Measurements from ENCODE around the gene C3orf52. TPM values are rescaled to one million over a fixed set of nuclear protein-coding genes. Genes with fewer than 3 reads are reported as not detected.
A peak's percentile ranks its signal among the peaks of the same experiment; 100 is the strongest.

The C3orf52 gene
- total and polyA plus RNA-seq, 2 experiments from 2014 or later, result 9.3 to 20.7 TPM

- no peaks in the 10 kb centered on the region for H3K9me3 ChIP-seq (ENCODE audit: low read depth)
- peak overlapping the region; percentile 58 for H3K4me2 ChIP-seq
- DNase-seq (ENCODE audit: low spot score), result peak; percentile 91
- H3K27me3 ChIP-seq, result no peaks in the 10 kb centered on the region
- H3K4me3 ChIP-seq, result no peak overlapping the region
- H3K9me2 ChIP-seq (replicated peaks; ENCODE audit: insufficient read depth), result no peaks in the 10 kb centered on the region
- 16% methylated on average over 6 of the region's 6 CpGs for WGBS (ENCODE audit: low lambda C conversion rate, missing lambda C conversion rate)
- H3K36me3 ChIP-seq (replicated peaks; ENCODE audit: insufficient read depth, low read depth), result no peaks in the 10 kb centered on the region
- no peaks in the 10 kb centered on the region for H3K79me2 ChIP-seq
- no peaks in the 10 kb centered on the region for H4K20me1 ChIP-seq (ENCODE audit: insufficient read depth, poor library complexity, severe bottlenecking)
- no peak overlapping the region for H2AFZ ChIP-seq
- H3K4me1 ChIP-seq (ENCODE audit: insufficient read depth), result no peaks in the 10 kb centered on the region
- TF ChIP-seq EZH2phosphoT487 (IDR thresholded peaks at IDR 0.05; ENCODE audit: low read depth, severe bottlenecking, unreplicated experiment) (no peak), EZH2 (IDR thresholded peaks at IDR 0.05; ENCODE audit: borderline replicate concordance) (no peak)
- TF ChIP-seq, protein P1, sequence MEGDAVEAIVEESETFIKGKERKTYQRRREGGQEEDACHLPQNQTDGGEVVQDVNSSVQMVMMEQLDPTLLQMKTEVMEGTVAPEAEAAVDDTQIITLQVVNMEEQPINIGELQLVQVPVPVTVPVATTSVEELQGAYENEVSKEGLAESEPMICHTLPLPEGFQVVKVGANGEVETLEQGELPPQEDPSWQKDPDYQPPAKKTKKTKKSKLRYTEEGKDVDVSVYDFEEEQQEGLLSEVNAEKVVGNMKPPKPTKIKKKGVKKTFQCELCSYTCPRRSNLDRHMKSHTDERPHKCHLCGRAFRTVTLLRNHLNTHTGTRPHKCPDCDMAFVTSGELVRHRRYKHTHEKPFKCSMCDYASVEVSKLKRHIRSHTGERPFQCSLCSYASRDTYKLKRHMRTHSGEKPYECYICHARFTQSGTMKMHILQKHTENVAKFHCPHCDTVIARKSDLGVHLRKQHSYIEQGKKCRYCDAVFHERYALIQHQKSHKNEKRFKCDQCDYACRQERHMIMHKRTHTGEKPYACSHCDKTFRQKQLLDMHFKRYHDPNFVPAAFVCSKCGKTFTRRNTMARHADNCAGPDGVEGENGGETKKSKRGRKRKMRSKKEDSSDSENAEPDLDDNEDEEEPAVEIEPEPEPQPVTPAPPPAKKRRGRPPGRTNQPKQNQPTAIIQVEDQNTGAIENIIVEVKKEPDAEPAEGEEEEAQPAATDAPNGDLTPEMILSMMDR (IDR thresholded peaks at IDR 0.05; ENCODE audit: poor library complexity), result no peak
- H3K27ac ChIP-seq, result peak overlapping the region; percentile 92
These were observed 11.3 kb upstream of the C3orf52 start for GRCh38 chr3:112074616-112075497.

GRCh38 chr3:112078125-112079083 lies 7.8 kb upstream of the C3orf52 start:
- Histone ChIP-seq H3K27ac (no peak overlapping the region), H3K27me3 (no peaks in the 10 kb centered on the region), H3K9me3 (ENCODE audit: low read depth) (no peaks in the 10 kb centered on the region), H3K4me3 (no peak overlapping the region), H3K4me2 (no peak overlapping the region), H3K36me3 (replicated peaks; ENCODE audit: insufficient read depth, low read depth) (no peaks in the 10 kb centered on the region), H2AFZ (no peak overlapping the region), H4K20me1 (ENCODE audit: insufficient read depth, poor library complexity, severe bottlenecking) (no peaks in the 10 kb centered on the region), H3K9me2 (replicated peaks; ENCODE audit: insufficient read depth) (no peaks in the 10 kb centered on the region), H3K4me1 (ENCODE audit: insufficient read depth) (no peaks in the 10 kb centered on the region), H3K79me2 (no peaks in the 10 kb centered on the region)
- TF ChIP-seq EZH2phosphoT487 (IDR thresholded peaks at IDR 0.05; ENCODE audit: low read depth, severe bottlenecking, unreplicated experiment) (no peak), EZH2 (IDR thresholded peaks at IDR 0.05; ENCODE audit: borderline replicate concordance) (no peak)
- TF ChIP-seq, protein P1 (IDR thresholded peaks at IDR 0.05; ENCODE audit: poor library complexity), result no peak
- 92% methylated on average over 10 of the region's 10 CpGs for WGBS (ENCODE audit: low lambda C conversion rate, missing lambda C conversion rate)
- no peak for DNase-seq (ENCODE audit: low spot score)

GRCh38 chr3:112083239-112083638 lies 3.0 kb upstream of the C3orf52 start:
- no peak for DNase-seq (ENCODE audit: low spot score)
- Histone ChIP-seq H4K20me1 (ENCODE audit: insufficient read depth, poor library complexity, severe bottlenecking) (no peaks in the 10 kb centered on the region), H3K27ac (no peak overlapping the region), H3K27me3 (no peaks in the 10 kb centered on the region), H3K4me1 (ENCODE audit: insufficient read depth) (peaks cover 20% of the 10 kb centered on the region), H3K79me2 (peaks cover 11% of the 10 kb centered on the region), H3K9me2 (replicated peaks; ENCODE audit: insufficient read depth) (no peaks in the 10 kb centered on the region), H3K36me3 (replicated peaks; ENCODE audit: insufficient read depth, low read depth) (no peaks in the 10 kb centered on the region), H3K4me2 (no peak overlapping the region), H3K4me3 (no peak overlapping the region), H3K9me3 (ENCODE audit: low read depth) (no peaks in the 10 kb centered on the region), H2AFZ (no peak overlapping the region)
- no peak for TF ChIP-seq EZH2phosphoT487 (IDR thresholded peaks at IDR 0.05; ENCODE audit: low read depth, severe bottlenecking, unreplicated experiment)
- TF ChIP-seq EZH2 (IDR thresholded peaks at IDR 0.05; ENCODE audit: borderline replicate concordance), result no peak
- TF ChIP-seq, protein P1 (IDR thresholded peaks at IDR 0.05; ENCODE audit: poor library complexity), result no peak
- whole genome bisulfite sequencing (ENCODE audit: low lambda C conversion rate, missing lambda C conversion rate), result 85% methylated on average over 4 of the region's 4 CpGs
